HG02938 (cell line): ENCODE data around the gene BAD.
A peak's percentile ranks its signal among the peaks of the same experiment; 100 is the strongest.

Experiments used
- ATAC-seq: cut with Tn5 transposase; IDR thresholded peaks from one replicate; pipeline ENCODE4 v1.9.1; 2021; ENCODE audit warnings: mild to moderate bottlenecking, moderate library complexity; ENCODE audit not compliant: unreplicated experiment

BAD gene

DNA sequence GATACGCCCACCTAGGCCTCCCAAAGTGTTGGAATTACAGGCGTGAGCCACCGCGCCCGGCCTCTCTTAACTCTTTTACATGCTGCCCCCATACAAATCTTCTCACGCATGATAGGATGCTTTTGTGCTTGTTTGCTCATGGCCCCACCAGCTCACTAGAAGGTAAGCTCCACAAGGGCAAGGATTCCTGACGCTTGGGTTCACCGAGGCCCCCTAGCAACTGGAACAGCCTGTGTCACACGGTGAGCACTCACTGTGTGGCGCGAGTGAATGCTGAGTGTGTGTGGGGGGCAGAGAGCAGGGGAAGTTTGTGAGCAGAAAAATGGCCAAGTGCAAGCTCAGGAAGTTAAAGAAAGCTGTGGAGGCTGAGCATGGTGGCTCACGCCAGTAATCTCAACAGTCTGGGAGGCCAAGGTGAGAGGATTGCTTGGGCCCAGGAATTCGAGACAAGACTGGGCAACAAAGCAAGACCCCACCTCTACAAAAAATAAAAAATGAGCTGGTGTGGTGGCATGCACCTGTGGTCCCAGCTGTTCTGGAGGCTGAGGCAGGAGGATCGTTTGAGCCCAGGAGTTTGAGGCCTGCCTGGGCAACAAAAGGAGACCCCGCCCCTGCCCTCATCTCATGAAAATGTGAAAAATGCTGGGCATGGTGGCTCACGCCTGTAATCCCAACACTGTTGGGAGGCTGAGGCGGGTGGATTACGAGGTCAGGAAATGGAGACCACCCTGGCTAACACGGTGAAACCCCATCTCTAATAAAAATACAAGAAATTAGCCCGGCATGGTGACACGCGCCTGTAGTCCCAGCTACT is 2.3 kb downstream of the BAD start:
- no peak for ATAC-seq

DNA sequence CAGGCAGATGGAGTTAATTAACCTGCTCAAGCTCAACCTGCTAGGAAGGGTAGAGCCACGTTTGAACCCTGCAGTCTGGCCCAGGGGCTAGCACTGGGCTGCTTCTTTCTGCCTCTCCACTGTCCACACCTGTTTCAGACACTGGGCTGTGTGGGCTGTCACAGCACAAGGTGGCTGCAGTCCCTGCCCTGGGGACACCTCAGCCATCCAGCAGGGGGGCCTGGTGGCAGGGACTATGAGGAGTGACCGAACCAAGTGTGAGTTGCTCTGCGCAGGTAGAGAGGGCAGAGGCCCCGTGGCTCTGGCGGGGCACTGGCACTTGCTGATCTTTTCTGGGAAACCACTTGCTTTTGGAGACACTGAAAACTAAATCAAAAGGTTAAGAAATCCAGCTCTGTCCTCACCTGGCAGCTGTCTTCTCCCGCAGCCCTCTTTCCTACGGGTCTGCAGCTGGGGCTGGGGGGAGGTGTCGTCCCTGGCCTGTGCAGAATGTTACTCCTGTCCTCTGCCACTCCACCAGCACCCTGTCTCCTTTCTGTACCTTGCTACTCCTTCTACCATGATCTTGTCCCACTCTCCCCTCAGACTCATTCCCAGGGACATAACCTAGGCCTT is 5.8 kb downstream of the BAD start:
- ATAC-seq, result no peak

DNA sequence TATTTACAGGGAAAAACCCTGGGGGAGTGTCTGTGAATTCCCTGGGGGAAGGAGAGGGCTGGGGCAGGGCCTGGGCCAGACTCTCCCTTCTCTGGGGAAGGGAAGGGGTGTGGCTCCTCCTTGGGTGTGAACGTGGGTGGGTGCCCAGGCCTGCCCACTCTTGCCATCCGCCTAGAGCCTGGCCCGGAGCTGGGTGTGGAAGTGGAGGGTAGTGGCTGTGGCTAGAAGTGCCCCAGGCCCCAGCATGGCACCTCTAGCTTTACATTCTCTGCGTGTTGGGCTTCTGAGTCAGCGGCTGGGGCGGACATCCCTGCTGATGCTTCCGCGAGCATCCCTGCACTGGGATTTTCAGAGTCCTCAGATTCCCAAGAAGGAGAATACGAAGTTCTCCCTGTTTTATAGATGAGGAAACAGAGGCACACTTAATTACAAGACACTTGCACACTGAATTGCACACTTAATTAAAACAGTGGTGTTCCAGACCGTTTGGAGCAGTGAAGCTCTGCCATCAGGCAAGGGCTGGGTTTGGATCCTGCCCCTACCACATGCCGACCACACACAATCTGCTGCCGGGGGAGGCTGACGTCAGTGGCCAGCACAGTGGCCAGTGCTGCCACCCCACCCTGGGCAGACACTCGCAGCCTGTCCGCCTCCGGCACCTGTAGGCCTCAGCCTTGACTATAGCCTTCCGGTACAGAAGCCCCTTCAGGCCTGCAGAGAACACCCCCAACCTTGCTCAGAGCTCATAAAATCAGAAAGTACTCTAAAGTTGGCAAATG is 7.6 kb downstream of the BAD start:
- no peak for ATAC-seq

DNA sequence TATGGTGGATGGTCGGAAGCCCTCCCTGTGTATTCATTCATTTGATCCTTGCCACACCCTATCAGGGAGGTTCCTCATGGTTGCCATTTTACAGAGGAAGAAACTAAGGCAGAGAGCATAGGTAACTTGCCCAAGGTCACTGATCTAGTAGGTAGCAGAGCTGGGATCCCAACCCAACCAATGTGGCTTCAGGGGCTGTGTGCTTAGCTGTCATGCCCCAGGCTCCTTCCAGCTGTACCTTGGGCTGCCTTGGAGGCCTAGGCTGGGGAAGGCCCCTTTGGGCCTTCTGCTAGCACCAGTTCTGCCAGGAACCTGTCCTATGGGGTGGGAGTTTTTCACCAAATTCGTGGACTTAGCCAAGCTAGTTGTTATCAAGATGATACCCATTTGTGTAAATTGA is 8.6 kb downstream of the BAD start:
- no peak for ATAC-seq

DNA sequence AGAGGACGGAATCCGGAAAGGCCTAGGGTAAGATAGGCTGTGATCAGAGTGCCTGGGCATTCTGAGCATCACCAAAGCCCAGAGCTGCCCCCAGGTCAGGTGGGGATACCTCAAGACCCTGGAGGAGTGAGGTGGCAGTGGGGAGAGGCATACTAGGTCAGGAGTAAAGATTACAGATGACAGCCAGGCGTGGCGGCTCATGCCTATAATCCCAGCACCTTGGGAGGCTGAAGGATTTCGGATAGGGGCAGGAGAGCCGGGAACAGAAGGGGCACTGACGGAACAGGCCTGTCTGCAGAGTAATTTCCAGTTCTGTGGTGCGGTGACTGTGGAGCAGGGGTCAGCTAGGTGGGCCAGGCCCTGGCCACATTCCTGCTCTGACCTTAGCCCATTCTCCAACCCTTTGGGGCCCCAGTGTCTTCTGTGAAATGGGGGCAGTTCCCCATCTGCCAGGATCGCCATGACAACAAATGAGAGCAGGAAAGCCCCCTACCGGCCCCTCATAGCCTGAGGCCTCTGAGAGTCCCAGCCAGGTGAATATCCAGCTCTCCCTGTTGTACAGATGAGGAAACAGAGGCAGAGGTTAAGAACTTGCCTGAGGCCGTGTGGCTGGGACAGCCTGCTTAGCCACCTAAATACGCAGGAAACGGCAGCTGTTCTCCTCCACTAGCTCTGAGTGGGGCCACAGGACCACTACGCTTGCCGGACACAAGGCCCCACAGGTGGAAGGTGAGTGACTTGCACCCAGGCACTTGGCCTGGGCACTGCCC is 9.2 kb downstream of the BAD start:
- no peak for ATAC-seq

DNA sequence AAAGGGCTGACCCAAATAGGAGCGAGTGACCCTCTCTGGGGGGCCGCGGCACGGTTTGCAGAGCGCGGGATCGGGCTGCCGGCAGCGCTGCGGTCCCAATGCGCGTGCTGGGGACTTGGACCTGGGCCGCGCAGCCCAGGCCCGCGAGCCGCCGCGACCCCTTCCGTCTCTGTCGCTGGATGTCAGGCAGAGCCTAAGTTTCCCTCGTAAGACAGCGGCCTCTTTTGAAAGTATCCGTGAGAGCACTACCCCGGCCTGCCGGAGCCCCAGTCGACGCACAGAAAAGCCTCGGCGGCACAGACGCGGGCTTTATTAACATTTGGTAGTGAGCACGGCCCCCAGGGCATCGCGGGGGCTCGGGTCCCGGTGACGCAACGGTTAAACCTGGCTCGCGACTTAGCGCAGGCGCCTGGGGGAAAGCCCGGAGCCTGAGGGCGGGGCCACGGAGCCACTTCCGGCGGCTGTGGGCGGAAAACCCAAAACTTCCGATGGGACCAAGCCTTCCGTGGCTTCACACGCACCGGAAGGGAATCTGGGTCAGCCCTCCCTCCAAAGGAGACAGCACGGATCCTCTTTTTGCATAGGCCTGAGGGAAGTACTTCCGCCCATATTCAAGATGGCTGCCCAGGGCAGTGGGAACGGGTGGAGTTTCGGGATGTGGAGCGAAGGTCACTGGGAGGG is 14.8 kb downstream of the BAD start:
- peak; percentile 67 for ATAC-seq

DNA sequence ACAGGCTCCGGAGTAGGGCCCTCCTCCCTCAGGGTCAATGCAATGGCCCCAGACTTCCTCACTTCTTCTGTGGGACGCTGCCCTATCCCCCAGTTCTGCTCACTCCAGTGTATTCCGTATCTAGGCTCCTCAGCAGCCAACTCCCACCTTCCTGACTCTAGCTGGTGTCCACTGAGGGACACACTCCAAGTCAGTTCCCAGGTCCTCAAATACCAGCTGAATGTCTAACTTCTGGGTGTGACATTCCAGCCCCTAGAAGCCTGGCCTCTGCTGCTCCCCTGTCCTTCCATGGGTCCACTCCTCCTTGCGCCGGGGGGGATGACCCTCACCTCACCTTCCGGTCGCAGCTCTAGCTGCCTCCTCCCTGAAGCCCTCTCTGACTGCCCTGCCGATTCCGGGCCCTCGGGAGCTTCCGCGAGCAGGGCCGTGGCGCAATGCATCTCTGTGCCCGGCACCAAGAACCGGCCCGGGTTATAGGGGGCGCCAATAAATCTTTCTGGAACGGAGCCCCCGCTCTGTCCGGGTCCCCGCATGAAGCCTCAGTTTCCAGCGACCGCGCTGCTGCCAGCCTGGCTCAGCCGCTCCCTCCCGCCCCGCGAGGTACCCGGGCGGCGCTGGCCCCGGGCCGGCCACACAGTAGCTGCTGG is 15.4 kb downstream of the BAD start:
- ATAC-seq, result peak; percentile 9

DNA sequence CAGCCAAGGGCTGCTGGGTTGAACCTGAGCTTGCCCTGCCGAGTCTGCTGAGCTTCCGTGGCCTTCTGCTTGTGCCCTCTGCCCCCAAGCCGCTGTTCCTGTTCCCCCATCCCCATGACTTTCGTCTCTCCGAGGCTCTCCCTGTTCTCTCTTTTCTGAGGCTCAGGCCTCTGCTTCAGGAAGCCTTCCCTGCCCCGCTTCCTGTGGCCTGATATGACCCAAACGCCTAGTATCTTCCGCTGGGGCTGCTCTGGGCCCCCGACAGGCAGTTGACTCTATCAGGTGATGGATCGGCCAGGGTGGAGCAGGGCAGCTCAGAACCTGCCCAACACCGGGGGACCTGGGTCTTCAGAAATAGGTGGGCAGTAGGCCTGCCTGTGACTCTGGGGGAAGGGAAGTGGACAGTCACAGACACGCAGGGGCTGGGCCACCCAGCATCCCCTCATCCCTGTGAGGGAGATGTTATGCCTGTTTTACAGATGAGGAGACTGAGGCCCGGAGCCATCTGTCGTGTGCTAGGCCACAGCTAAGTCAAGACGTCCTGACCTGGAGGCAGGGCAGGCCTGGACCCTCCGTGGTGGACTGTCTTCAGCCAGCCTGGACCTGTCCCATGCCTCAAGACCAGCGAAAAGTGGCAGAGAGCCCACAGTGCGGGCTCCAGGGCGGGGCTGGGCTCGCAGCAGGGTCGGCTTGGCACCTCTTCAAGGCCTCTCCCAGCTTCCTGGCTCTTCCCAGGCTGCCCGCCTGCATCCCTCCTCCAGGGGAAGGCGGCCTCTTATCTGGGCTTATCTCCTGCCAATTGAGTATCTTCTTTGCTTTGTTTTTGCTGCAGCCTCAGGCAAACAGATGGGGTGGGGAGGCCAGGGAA is 16.2 kb downstream of the BAD start:
- ATAC-seq, result no peak

DNA sequence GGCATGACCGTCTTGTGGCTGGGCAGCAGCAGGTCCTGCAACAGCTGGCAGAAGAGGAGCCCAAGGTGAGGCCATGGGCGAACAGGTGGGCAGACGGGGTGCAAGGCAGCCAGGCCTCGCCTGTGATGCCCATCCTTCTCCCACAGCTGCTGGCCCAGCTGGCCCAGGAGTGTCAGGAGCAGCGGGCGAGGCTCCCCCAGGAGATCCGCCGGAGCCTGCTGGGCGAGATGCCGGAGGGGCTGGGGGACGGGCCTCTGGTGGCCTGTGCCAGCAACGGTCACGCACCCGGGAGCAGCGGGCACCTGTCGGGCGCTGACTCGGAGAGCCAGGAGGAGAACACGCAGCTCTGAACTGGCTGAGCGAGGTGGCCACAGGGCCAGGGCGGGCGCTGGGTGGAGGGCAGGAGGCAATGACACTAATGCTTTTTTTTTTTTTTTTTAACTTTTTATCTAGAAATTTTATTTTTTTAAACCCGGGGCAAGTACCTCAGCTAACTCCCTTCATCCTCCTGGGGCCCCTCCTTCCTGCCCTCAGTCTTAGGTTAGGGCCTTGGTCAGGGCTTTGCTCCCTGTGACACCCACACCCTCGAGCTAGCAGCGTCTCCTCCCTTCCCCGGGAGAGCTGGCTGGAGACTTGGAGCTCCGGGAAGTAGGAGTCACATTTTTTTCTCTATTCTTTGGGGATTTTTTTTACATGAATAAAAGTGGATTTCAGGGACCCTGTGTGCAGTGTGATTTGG is 17.1 kb downstream of the BAD start:
- no peak for ATAC-seq

DNA sequence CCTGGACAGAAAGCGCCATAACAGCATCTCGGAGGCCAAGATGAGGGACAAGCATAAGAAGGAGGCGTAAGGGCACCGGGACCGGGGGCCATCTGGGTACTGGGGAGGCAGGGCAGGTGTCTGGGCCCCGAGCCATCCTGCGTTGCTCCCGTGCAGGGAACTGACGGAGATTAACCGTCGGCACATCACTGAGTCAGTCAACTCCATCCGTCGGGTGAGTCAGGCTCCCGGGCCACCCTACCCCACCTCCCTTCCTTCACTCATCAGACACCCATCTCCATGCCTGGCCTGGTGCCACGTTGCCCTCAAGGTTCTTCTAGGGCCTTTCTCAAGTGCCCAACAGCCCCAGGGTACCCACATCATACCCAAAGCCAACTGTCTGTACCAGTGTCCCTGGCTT is 18.1 kb downstream of the BAD start:
- ATAC-seq, result no peak

DNA sequence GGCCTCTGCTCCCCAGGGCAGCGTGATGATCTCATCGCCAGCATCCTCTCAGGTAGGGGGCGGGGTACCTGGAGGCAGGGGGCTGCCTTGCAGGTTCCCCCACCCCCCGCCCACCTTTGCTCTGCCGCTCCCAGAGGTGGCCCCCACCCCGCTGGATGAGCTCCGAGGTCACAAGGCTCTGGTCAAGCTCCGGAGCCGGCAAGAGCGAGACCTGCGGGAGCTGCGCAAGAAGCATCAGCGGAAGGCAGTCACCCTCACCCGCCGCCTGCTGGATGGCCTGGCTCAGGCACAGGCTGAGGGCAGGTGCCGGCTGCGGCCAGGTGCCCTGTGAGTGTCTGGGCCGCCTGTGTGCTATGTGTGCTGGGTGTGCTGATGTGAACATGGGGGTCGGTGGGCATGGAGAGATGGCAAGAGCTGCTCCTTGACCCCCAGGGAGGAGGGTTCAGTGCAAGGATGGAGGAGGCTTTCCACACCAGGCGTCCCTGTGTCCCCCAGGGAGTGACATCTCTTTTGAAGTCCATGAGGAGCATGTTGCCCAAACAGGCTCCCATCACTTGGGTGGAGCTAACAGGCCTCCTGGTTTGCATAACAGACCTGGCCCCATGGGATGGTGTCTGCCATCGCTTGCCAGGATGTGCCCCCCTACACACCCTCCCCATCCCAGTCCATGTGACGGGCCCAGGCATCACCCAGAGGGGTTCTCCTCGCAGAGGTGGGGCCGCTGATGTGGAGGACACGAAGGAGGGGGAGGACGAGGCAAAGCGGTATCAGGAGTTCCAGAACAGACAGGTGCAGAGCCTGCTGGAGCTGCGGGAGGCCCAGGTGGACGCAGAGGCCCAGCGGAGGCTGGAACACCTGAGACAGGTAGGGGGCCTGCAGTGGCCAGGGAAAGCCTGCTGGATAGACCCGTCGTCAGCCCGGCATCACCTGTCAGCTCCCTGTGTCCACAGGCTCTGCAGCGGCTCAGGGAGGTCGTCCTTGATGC is 19.0 kb downstream of the BAD start:
- no peak for ATAC-seq

DNA sequence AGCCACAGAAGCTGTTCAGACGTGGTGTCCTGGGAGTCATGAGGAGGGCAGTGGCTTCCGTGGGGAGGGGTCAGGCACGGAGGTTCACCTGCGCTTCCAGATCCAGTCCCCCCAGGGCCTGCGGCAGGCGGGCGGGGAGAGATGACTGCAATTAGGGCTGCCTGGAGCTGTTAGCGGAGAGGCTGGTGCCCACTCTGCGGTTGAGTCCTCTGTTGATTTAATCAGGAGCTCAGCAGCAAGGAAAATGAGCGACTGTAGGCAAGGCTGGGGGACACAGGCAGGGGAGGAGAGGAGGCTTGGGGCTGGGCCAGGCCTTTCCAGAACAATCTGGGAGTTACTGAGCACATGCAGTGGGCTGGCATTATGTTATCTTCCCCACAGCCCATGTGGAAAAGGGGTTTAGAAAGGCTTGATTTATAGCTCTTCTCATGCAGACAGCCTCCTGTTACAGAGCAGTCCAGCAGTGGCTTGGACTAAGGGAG is 20.1 kb downstream of the BAD start:
- ATAC-seq, result no peak

DNA sequence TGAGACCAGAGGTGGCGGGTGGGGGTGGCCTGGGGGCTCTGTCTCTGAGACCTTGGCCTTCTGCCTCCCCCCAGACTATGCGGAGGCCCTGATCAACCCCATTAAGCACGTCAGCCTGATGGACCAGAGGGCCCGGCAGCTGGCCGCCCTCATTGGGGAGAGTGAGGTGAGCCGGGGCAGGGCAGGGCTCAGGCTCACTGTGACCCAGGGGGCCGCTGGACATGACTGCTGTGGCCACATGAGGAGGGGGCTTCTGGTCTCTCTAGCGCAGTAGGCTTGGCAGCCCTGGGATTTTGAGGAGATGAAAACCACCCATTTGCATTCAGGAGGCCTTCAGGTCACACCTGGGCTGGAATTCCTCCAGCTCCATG is 20.5 kb downstream of the BAD start:
- no peak for ATAC-seq

DNA sequence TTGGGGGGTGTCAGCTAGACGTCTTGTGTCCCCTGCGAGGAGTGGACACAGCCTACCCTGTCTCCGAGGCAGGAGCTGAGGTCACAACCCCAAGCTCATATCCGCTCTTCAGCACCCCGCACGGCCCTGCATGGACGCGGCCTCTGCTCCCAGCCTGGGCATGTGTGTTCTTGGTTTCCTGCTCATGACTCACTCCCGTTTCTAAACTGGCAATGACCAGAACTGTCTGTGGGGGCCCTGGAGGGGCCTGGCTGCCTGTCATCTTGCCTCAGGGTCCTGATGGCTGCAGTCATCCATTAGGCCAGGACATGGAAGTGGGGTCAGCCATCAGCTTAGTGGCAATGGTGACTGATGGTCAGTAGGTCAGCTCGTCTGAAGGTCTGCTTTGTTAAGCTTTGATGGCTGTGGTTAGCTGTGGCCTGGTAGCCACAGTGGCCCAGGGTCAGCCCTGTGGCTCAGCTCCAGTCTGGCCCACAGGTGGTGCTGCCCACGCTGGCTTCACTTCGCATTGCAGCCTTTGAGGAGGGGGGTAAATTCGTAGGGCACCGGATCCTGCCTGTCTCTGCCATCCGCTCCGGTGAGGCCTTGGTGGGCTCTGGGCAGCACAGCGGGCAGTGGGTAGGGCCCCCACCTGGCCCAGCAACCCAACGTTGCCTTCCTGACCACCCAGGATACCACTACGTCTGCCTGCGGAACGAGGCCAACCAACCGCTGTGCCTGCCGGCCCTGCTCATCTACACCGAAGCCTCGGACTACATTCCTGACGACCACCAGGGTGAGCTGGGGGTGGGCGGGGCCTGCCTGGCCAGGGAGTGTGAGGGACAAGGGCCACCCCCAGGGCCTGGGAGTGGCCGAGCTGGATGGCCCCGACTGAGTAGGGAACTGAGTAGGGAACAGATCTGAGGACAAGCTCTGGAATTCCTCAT is 21.2 kb downstream of the BAD start:
- no peak for ATAC-seq

DNA sequence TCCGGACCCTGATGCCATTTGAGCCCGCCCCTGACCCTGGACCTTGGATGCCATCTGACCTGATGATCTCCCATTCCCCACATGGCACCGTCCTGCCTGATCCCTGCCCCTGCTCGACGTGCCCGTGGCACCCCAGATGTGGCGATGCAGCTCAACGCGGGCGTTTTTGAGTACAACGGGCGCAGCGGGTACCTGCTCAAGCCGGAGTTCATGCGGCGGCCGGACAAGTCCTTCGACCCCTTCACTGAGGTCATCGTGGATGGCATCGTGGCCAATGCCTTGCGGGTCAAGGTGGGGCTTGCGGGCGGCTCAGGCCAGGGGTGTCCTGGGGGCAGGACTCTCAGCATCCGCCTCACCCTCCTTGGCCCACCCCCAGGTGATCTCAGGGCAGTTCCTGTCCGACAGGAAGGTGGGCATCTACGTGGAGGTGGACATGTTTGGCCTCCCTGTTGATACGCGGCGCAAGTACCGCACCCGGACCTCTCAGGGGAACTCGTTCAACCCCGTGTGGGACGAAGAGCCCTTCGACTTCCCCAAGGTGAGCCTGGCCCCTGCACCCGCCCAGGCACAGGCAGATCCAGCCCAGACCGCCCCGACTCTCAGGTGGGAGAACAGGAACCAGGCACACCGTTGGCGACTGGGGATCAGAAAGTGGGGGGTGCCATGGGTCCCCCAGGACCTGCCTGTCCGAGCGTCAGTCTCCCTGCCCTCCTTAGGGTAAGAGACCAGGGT is 22.0 kb downstream of the BAD start:
- ATAC-seq, result no peak
